ENCODE results near the gene WDFY4. TPM values are rescaled to one million over a fixed set of nuclear protein-coding genes. Genes with fewer than 3 reads are reported as not detected.

Gene WDFY4
- total RNA-seq, 8 experiments from 2014 or later, result 0.05 to 2.0 (median 0.13) TPM; not detected in 1

- no peak overlapping the region for H3K27ac ChIP-seq
- ATAC-seq (replicated peaks in 6 of 8), result no peak
- in situ Hi-C loops (cut with MboI; ENCODE audit: low pct_unique_long_range_greater_than_20kb in 2 of 9, low sequenced_read_pairs in 9 of 9, unreplicated experiment in 9 of 9), result loop anchor here in 4 of 9 experiments (5.0 to 25.0 kb wide), 4 partner anchors 107 to 853 kb away; no protein-coding TSS in a partner anchor
- no peaks in the 10 kb centered on the region for H3K4me1 ChIP-seq (replicated peaks in 1 of 2)
- 67 to 90% (median 69%) methylated on average over 2 to 4 of the region's 9 CpGs; no CpG with 5 or more reads in 6 of the 10 experiments for WGBS, 10 experiments
- H3K4me3 ChIP-seq, result no peak overlapping the region
Observed at GRCh38 chr10:48658975-48659269, 25.8 kb upstream of the WDFY4 start.

- Histone ChIP-seq H3K4me3 (no peak overlapping the region), H3K4me1 (replicated peaks in 1 of 2) (no peaks in the 10 kb centered on the region), H3K27ac (no peak overlapping the region)
- no peak for ATAC-seq (replicated peaks in 6 of 8)
- in situ Hi-C loops (cut with MboI; ENCODE audit: low pct_unique_long_range_greater_than_20kb in 2 of 9, low sequenced_read_pairs in 9 of 9, unreplicated experiment in 9 of 9), result loop anchor here in 4 of 9 experiments (5.0 to 25.0 kb wide), 4 partner anchors 107 to 853 kb away; no protein-coding TSS in a partner anchor
- WGBS, 10 experiments, result 0 to 41% (median 19%) methylated on average over 1 to 2 of the region's 2 CpGs
Observed at GRCh38 chr10:48659790-48660189, 24.9 kb upstream of the WDFY4 start.

- in situ Hi-C loops (cut with MboI; ENCODE audit: low pct_unique_long_range_greater_than_20kb in 2 of 9, low sequenced_read_pairs in 9 of 9, unreplicated experiment in 9 of 9), result loop anchor here in 3 of 9 experiments (25.0 kb wide), 3 partner anchors 299 to 851 kb away; no protein-coding TSS in a partner anchor
- no peaks in the 10 kb centered on the region for H3K4me1 ChIP-seq (replicated peaks in 1 of 2)
- H3K4me3 ChIP-seq, result no peak overlapping the region
- H3K27ac ChIP-seq, result no peak overlapping the region
- peak in 2 of 8 experiments; percentile 16 to 27 for ATAC-seq (replicated peaks in 6 of 8)
Observed at GRCh38 chr10:48661441-48661840, 23.2 kb upstream of the WDFY4 start.

- no peaks in the 10 kb centered on the region for H3K4me1 ChIP-seq (replicated peaks in 1 of 2)
- H3K4me3 ChIP-seq, result no peak overlapping the region
- WGBS, 10 experiments, result 40 to 100% (median 81%) methylated on average over 1 to 4 of the region's 8 CpGs; no CpG with 5 or more reads in 3 of the 10 experiments
- ATAC-seq (replicated peaks in 6 of 8), result no peak
- in situ Hi-C loops (cut with MboI; ENCODE audit: low pct_unique_long_range_greater_than_20kb in 2 of 9, low sequenced_read_pairs in 9 of 9, unreplicated experiment in 9 of 9), result loop anchor here in 3 of 9 experiments (25.0 kb wide), 3 partner anchors 306 to 844 kb away; no protein-coding TSS in a partner anchor
- H3K27ac ChIP-seq, result no peak overlapping the region
Observed at GRCh38 chr10:48667960-48668590, 16.6 kb upstream of the WDFY4 start.

- Histone ChIP-seq H3K27ac (no peak overlapping the region), H3K4me1 (replicated peaks in 1 of 2) (no peaks in the 10 kb centered on the region), H3K4me3 (no peak overlapping the region)
- in situ Hi-C loops (cut with MboI; ENCODE audit: low pct_unique_long_range_greater_than_20kb in 2 of 9, low sequenced_read_pairs in 9 of 9, unreplicated experiment in 9 of 9), result loop anchor here in 3 of 9 experiments (25.0 kb wide), 3 partner anchors 309 to 841 kb away; no protein-coding TSS in a partner anchor
- peak in 4 of 8 experiments; percentile 57 to 96 (median 70) for ATAC-seq (replicated peaks in 6 of 8)
- 43 to 80% (median 65%) methylated on average over 1 to 8 of the region's 28 CpGs; no CpG with 5 or more reads in 5 of the 10 experiments for WGBS, 10 experiments
Observed at GRCh38 chr10:48670978-48671913, 13.4 kb upstream of the WDFY4 start.

- in situ Hi-C loops (cut with MboI; ENCODE audit: low pct_unique_long_range_greater_than_20kb in 2 of 9, low sequenced_read_pairs in 9 of 9, unreplicated experiment in 9 of 9), result loop anchor here in 3 of 9 experiments (25.0 kb wide), 3 partner anchors 310 to 840 kb away; no protein-coding TSS in a partner anchor
- H3K4me1 ChIP-seq (replicated peaks in 1 of 2), result no peaks in the 10 kb centered on the region
- 33 to 85% (median 60%) methylated on average over 1 to 5 of the region's 26 CpGs; no CpG with 5 or more reads in 6 of the 10 experiments for WGBS, 10 experiments
- H3K4me3 ChIP-seq, result no peak overlapping the region
- no peak overlapping the region for H3K27ac ChIP-seq
- peak in 2 of 8 experiments; percentile 11 to 13 for ATAC-seq (replicated peaks in 6 of 8)
Observed at GRCh38 chr10:48671914-48672595, 12.6 kb upstream of the WDFY4 start.

GRCh38 chr10:48672596-48673265, 11.9 kb upstream of the WDFY4 start:
- no peak for ATAC-seq (replicated peaks in 6 of 8)
- Histone ChIP-seq H3K27ac (no peak overlapping the region), H3K4me1 (replicated peaks in 1 of 2) (no peaks in the 10 kb centered on the region), H3K4me3 (no peak overlapping the region)
- in situ Hi-C loops (cut with MboI; ENCODE audit: low pct_unique_long_range_greater_than_20kb in 2 of 9, low sequenced_read_pairs in 9 of 9, unreplicated experiment in 9 of 9), result loop anchor here in 3 of 9 experiments (25.0 kb wide), 3 partner anchors 310 to 840 kb away; no protein-coding TSS in a partner anchor
- 80 to 100% (median 92%) methylated on average over 1 to 5 of the region's 9 CpGs; no CpG with 5 or more reads in 3 of the 10 experiments for WGBS, 10 experiments

- no peaks in the 10 kb centered on the region for H3K4me1 ChIP-seq (replicated peaks in 1 of 2)
- in situ Hi-C loops (cut with MboI; ENCODE audit: low pct_unique_long_range_greater_than_20kb in 2 of 9, low sequenced_read_pairs in 9 of 9, unreplicated experiment in 9 of 9), result no loop called here
- H3K27ac ChIP-seq, result no peak overlapping the region
- no peak for ATAC-seq (replicated peaks in 6 of 8)
- no peak overlapping the region for H3K4me3 ChIP-seq
- 16 to 94% (median 56%) methylated on average over 1 to 2 of the region's 2 CpGs; no CpG with 5 or more reads in 1 of the 10 experiments for WGBS, 10 experiments
Observed at GRCh38 chr10:48677625-48678024, 7.0 kb upstream of the WDFY4 start.

- Histone ChIP-seq H3K4me1 (replicated peaks in 1 of 2) (no peaks in the 10 kb centered on the region), H3K4me3 (no peak overlapping the region), H3K27ac (no peak overlapping the region)
- ATAC-seq (replicated peaks in 6 of 8), result no peak
- in situ Hi-C loops (cut with MboI; ENCODE audit: low pct_unique_long_range_greater_than_20kb in 2 of 9, low sequenced_read_pairs in 9 of 9, unreplicated experiment in 9 of 9), result no loop called here
- WGBS, 10 experiments, result 0 to 60% (median 41%) methylated on average over 1 of the region's 1 CpG; no CpG with 5 or more reads in 6 of the 10 experiments
Observed at GRCh38 chr10:48678041-48678440, 6.6 kb upstream of the WDFY4 start.

- no peaks in the 10 kb centered on the region for H3K4me1 ChIP-seq (replicated peaks in 1 of 2)
- WGBS, 10 experiments, result 0 to 100% (median 39%) methylated on average over 1 to 3 of the region's 3 CpGs; no CpG with 5 or more reads in 2 of the 10 experiments
- H3K27ac ChIP-seq, result no peak overlapping the region
- in situ Hi-C loops (cut with MboI; ENCODE audit: low pct_unique_long_range_greater_than_20kb in 2 of 9, low sequenced_read_pairs in 9 of 9, unreplicated experiment in 9 of 9), result no loop called here
- ATAC-seq (replicated peaks in 6 of 8), result peak in 2 of 8 experiments; percentile 68 to 76
- no peak overlapping the region for H3K4me3 ChIP-seq
Observed at GRCh38 chr10:48681740-48682139, 2.9 kb upstream of the WDFY4 start.

- ATAC-seq (replicated peaks in 6 of 8), result no peak
- in situ Hi-C loops (cut with MboI; ENCODE audit: low pct_unique_long_range_greater_than_20kb in 2 of 9, low sequenced_read_pairs in 9 of 9, unreplicated experiment in 9 of 9), result no loop called here
- Histone ChIP-seq H3K27ac (no peak overlapping the region), H3K4me3 (no peak overlapping the region), H3K4me1 (replicated peaks in 1 of 2) (no peaks in the 10 kb centered on the region)
- 0 to 100% (median 88%) methylated on average over 1 to 3 of the region's 3 CpGs; no CpG with 5 or more reads in 3 of the 10 experiments for WGBS, 10 experiments
Observed at GRCh38 chr10:48682265-48682664, 2.4 kb upstream of the WDFY4 start.

- 45 to 100% (median 79%) methylated on average over 1 to 5 of the region's 6 CpGs for WGBS, 10 experiments
- no peak overlapping the region for H3K4me3 ChIP-seq
- ATAC-seq (replicated peaks in 6 of 8), result no peak
- no peaks in the 10 kb centered on the region for H3K4me1 ChIP-seq (replicated peaks in 1 of 2)
- in situ Hi-C loops (cut with MboI; ENCODE audit: low pct_unique_long_range_greater_than_20kb in 2 of 9, low sequenced_read_pairs in 9 of 9, unreplicated experiment in 9 of 9), result no loop called here
- no peak overlapping the region for H3K27ac ChIP-seq
Observed at GRCh38 chr10:48683424-48683823, 1.2 kb upstream of the WDFY4 start.
